ENCODE measurements around the gene TPM1. TPM values are rescaled to one million over a fixed set of nuclear protein-coding genes. Genes with fewer than 3 reads are reported as not detected.

TPM1 gene
- total RNA-seq, 1 donor = 2,551 TPM

DNA sequence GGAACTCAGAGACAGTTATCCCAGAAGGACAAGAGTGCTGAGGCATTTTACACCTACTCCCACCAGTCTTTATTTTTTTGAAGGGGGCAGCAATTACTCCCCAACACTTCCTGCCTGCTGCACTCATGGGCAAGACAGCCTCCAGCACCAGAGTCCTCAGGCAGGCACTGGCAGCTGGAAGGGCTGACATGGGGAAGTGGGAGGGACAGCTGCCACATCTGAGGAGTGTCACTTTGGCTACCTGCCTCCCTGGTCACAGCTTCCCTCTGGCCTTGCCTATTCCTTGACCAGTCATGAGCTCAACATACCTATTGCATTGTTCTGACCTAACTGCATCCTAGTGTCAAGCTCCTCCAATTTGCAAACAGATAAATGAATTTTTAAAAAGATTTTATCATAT lies 68.9 kb downstream of the TPM1 start:
- TF ChIP-seq, protein P1, sequence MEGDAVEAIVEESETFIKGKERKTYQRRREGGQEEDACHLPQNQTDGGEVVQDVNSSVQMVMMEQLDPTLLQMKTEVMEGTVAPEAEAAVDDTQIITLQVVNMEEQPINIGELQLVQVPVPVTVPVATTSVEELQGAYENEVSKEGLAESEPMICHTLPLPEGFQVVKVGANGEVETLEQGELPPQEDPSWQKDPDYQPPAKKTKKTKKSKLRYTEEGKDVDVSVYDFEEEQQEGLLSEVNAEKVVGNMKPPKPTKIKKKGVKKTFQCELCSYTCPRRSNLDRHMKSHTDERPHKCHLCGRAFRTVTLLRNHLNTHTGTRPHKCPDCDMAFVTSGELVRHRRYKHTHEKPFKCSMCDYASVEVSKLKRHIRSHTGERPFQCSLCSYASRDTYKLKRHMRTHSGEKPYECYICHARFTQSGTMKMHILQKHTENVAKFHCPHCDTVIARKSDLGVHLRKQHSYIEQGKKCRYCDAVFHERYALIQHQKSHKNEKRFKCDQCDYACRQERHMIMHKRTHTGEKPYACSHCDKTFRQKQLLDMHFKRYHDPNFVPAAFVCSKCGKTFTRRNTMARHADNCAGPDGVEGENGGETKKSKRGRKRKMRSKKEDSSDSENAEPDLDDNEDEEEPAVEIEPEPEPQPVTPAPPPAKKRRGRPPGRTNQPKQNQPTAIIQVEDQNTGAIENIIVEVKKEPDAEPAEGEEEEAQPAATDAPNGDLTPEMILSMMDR (IDR thresholded peaks at IDR 0.05; ENCODE audit: insufficient read depth, low read depth, low read length) = no peak
- no peak for DNase-seq (ENCODE audit: low read depth)
- H3K4me3 ChIP-seq (ENCODE audit: low read depth, low read length) = no peak overlapping the region

DNA sequence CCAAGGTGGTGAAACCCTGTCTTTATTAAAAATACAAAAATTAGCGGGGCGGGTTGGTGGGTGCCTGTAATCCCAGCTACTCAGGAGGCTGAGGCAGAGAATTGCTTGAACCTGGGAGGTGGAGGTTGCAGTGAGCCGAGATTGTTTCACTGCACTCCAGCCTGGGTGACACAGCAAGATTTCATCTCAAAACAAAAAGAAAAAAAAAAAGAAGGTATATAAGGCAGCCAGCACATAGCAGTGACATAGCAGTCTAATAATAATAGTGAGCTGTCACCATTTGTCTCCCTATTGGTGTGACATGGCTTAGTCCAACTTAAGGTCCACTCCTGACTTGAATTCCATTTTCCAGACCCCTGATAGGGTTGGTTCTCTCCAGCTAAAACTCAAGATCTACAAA lies 70.3 kb downstream of the TPM1 start:
- no peak overlapping the region for H3K4me3 ChIP-seq (ENCODE audit: low read depth, low read length)
- DNase-seq (ENCODE audit: low read depth) = no peak
- TF ChIP-seq, protein P1 (IDR thresholded peaks at IDR 0.05; ENCODE audit: insufficient read depth, low read depth, low read length) = no peak

DNA sequence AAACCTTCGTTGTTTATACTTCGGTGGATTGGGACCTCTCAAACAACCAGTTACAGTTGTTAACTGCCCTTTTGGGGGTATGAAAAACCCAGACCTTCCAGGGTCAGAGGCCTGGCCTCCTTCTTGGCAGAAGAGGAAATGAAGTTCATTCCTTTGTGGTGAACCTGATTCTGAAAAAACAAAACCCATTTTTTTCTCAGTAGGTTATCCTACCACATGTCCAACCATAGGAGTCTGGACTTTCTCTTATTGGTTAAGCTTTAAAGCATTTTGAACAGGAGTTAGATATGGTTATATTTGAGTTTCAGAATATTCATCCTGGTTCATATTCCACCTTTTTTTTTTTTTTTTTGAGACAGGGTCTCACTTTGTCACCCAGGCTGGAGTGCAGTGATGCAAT lies 71.9 kb downstream of the TPM1 start:
- DNase-seq (ENCODE audit: low read depth) = no peak
- TF ChIP-seq, protein P1 (IDR thresholded peaks at IDR 0.05; ENCODE audit: insufficient read depth, low read depth, low read length) = no peak
- no peak overlapping the region for H3K4me3 ChIP-seq (ENCODE audit: low read depth, low read length)

Other genes starting within 250 kb of the TPM1 start
- gene LACTB, start 79.1 kb downstream of the TPM1 start, total RNA-seq = 31.6 and 63.5 TPM in 2 replicates
- gene RPS27L, start 114.7 kb downstream of the TPM1 start, total RNA-seq = 219 and 308 TPM in 2 replicates
- gene RAB8B, start 146.9 kb downstream of the TPM1 start, total RNA-seq = 71.5 and 97.2 TPM in 2 replicates
- gene APH1B, start 234.9 kb downstream of the TPM1 start, total RNA-seq = 14.5 and 19.9 TPM in 2 replicates

Measured in fibroblast of villous mesenchyme (primary cell).